T-helper 2 cell (primary cell): Measurements from ENCODE around the gene CHST9.

ENCODE experiments used
- DNase-seq, 5 experiments: peaks; one replicate each; pipeline versions ENCODE4 v3.0.0 to v3.0.0-alpha.2; 2012 to 2022

Gene CHST9

DNA sequence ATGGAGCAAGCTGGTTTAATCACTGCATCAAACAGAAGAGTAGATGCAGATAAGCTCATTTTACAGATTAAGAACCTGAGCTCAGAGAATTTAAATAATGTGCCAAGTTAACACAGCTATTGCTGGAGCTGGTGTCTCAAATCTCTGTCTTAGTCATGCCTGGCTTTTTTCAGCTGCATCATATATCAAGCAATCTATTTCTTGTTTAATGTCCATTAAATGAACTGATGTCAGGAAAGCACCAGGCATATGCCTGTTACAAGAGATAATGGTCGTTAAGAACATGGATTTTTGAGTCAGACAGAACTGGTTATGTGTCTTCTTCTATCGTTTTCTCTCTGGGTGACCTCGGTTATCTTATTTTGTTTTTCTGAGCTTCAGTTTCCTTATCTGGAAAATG is 259.8 kb downstream of the CHST9 start:
- no peak for DNase-seq

DNA sequence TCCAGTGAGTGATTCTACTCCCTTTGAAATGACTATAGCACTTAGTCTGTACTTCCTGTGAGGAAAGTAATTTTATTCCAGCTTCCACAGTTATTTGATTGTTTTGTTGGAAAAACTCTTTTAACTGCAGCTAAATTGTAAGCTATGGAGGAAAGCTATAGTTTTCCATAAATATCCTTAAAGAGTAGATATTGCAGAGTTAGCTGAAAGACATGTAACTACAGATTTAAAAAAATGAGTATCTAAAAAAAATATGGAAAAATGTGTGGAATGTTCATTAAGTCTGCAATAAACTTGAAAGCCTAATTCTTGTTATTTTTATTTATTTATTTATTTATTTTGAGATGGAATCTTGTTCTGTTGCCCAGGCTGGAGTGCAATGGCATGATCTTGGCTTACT is 262.8 kb downstream of the CHST9 start:
- no peak for DNase-seq

DNA sequence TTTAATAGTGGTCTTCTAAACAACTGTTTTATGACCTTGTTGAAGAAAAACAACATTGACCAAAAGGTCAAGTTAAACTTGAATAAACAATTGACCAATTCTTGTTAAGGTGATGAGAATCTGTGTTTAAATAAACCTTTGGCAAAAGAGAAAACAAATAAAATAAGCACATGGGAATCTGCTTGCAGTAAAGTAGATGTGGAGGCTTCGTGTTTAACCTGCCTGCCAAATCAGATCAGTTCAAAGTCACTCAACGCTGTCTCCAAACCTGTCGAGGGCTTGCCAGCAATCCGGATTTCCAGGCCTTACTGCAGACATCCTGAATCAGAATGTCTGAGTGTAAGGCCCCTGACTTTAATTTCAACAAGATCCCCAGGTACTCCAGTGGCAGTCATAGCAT is 264.5 kb downstream of the CHST9 start:
- no peak for DNase-seq

DNA sequence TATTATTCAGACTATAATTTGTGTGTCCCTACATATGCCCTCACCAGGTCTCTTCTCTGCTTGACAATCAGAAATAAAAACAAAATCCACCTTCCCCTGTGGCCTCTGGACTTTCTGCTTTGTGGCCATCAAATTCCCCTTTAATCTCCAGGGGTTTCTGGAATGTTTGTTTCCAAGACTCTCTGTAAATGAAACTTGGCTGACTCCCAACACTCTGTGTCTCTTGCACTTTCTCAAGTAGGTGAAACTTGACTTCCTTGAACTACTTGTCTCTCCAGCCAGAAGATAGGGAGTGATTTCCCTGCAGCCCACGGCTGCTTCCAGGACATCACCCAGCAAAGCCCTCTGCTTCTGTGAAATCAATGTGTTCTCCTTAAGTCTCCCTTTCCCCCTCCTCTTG is 265.5 kb downstream of the CHST9 start:
- DNase-seq, result no peak

DNA sequence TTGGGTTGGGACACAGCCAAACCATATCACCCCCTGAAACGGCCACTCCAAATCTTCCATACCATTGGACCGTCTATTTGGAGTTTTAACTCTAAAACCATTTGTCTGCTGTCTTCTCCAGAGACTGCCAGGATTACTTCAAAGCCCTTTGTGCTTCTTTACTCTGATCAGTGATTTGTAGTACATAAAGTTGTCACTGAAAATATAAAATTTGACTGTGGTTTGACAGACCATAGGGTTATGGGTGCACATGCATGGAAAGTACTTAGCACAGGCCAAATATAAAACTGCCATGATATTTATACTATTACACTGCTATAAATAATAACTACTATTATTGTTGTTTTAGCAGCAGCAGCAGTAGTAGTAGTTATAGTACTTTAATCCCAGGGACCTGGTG is 265.9 kb downstream of the CHST9 start:
- no peak for DNase-seq

DNA sequence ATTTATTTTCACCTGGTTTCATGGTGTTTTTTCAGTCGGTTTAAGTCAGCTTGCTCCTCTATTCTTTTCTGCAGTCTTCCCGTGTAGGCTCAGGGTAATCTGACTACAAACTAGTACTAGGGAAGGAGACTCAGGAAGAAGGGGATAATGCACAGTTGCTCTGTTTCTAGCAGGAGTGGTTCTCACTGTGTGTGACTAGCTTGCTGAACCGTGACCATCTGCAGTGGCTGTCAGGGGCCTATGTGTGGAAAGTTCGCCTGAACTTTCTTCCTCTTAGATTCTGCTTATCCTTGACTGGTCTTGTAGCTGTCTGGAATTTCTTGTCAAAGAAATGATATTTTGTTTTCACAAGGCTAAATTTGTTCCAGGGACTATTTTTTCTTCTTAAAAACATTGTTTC is 273.3 kb downstream of the CHST9 start:
- no peak for DNase-seq

DNA sequence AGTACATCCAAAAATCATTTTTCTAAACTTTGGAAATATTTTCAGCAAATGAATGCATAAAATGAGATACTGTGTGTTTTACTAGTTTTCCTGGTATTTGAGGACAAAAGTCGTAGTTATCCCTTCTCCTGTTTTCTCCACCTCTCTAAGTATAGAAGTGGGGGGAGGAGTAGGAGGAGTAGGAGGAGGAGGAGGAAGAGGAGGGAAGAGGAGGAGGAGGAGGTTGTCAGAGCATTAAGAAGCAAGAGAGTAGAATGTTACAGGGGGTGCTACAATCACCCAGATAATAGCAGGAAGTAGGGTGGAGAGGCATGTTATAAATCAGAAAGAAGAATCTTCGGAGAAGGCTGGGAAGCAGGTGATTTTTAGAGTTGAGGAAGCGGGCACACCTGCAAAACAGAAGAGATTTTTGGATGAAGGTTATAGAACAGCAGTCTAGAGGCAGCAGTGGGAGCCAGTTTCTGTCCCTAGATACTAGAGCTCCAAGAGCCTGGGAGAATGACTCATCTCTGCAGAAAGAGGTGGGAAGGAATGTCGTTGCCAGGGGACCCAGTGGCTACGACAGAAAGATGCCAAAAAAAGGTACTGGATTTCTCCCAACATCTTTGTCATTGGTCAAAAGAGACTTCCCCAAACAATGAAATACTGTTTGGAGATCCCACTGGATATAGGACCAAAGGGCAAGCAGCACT is 275.4 kb downstream of the CHST9 start:
- no peak for DNase-seq

DNA sequence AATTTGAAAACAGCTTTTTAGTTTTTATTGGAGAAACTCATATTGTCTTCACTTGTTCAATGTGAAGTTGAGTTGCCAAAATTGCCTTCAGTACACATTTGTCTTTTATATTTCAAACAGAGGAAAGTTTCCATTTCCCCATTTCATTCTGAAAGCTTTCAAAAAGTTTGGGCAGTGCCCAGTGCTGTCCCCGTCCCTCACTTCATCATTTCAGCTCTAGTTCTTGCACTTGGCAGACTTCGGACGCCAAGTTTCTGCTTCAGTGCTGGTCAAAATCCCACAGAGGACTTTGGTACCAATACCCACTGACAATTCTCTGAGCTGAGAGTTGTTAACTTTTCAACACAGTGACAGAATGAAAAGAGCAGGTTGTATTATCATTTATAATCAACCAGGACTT is 276.2 kb downstream of the CHST9 start:
- DNase-seq, result no peak

DNA sequence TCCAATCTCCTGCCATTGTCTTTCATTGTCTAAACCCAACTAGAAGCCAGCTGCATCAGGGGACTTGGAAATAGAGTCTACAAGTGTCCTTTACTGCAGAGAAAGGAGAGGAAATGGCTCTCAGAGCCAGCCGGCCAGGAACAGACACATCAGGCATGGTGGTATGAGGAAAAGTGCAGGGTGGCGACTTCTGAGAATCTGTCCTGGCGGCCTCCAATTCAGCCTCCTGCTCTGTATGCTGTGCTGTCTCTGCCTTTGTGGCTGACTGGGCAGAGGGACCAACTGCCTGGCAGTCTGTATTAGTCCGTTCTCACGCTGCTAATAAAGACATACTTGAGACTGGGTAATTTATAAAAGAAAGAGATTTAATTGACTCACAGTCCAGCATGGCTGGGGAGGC is 282.8 kb downstream of the CHST9 start:
- no peak for DNase-seq

DNA sequence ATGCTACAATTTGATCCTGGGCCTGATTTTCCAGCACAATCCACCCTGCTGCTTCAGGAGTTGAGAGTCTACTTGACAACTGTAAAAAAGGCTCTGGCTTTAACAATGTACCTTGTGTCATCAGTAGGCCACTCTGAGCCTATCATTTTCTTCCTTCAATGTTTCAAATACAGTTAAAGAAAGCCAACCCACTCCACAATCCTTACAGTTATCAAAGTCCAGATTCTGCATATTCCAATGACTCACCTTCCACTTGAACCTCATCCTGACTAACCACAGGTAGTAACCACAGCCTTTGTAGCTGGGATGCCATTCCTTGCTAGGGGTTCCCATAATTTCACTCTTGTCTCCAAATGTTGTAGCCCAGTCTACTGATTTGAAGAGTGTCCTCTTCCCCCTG is 284.1 kb downstream of the CHST9 start:
- DNase-seq, result no peak

DNA sequence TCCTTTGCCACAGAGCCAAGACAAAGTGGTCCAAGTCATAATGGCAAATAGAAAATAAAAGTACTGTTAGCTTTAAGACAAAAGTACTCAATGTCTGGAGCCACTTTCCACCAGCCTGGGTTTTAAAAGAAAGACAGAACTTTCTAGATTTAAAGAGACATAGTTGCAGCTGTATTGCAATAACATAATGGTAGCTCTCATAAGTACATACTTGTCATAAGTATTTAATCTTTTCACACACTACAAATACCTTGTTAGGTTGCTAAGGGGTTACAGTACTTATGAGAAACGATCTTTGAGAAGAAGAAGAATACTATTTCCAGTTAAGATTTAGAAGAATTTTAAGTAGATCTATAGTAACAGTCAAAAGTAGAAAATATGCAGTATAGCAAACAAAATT is 290.7 kb downstream of the CHST9 start:
- DNase-seq, result no peak

DNA sequence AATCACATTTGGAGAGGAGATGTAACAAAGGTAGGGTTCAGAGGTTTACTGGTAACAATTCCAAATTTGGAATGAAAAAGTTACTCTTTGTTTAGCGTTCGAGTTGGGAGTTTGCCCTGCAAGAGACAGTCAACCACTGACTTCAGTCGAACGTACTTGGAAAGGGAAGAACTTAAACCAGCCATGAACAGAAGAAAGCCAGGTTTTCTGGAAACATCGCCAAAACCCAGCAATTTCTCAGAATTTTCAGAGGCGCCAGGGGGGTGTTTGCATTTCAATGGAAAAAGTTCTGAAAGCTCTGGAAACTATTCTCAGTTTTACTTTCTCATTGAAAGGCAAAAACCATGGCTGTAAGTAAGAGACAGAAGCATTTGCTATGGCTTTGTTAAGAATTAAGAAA is 291.1 kb downstream of the CHST9 start:
- DNase-seq, result no peak

DNA sequence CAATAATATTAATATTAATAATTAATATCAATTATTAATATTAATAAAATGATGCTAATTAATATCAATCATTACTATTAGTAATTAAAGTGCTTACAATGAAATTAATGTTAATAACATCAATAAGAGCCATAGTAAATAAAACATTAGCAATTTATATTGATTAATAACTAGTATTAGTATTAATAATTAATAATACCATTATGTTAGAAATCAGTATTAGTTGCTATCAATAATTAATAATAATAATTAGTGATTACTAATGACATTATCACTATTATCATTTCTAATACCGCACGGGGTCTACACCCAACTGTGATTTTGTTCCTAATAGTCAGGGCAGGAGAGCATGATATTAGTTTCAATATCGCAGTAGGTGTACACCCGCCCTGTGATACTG is 296.8 kb downstream of the CHST9 start:
- no peak for DNase-seq

DNA sequence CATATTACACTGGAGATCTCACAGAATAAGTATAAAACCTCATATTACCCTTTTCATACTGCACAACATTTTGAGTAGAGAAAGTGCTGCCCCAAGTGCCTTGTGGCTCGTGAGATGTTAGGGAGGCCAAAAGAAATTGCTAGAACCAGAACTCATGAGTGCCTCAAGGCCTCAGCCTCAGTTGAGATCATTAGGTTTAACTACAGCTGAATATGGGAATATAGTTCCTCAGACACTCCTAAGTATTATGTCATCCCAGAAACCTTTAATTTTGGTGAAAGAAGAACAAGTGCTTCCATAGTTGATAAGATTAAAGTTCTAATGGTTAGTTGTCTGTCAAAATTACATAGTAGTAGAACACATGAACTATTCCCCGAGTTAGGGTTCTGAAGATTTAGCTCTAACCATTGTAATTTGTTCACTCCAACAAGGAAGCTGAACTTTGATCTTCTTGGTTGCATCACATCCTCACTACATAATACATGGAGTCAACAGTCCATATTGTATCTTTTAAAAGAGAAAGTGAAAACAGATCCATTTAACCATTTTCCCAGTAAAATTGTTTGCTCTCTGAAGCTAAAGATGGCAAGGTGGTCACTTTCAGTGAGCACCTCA is 310.0 kb downstream of the CHST9 start:
- no peak for DNase-seq

DNA sequence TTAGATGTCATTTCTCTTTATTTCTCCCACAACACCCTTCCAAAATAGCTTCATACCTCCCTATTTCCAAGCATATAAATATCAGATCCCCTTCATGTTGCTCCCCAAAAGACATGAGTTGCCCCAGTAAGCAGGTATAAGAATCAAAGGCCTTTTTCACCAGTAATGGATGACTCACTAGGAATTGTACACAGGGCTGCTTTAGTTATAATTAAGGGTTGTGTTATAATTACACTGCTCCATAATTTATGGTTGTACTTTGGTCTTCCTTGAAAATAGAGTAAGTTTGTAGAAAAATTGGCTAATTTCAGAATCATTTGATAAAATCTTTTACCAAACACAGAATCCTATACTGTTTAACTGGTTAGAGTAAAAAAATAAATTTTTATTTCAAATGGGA is 310.8 kb downstream of the CHST9 start:
- no peak for DNase-seq

DNA sequence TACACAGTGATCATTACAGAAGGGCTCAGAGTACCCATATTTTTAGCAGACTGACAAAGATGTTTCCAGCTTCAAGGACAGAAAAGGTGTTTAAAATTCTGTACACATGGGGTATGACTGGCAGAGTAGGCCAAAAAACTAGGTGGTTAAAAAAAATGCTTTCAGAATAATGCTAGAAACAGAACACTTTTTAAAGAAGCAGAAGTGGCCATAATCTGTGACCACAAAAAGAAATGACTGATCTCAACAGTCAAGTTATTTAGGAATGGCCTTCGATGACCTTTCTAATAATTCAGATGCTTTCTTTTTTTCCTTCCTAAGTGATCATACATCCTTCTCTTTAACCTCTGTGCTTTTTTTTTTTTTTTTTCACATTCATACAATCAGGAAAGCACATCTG is 315.5 kb downstream of the CHST9 start:
- DNase-seq, result no peak

DNA sequence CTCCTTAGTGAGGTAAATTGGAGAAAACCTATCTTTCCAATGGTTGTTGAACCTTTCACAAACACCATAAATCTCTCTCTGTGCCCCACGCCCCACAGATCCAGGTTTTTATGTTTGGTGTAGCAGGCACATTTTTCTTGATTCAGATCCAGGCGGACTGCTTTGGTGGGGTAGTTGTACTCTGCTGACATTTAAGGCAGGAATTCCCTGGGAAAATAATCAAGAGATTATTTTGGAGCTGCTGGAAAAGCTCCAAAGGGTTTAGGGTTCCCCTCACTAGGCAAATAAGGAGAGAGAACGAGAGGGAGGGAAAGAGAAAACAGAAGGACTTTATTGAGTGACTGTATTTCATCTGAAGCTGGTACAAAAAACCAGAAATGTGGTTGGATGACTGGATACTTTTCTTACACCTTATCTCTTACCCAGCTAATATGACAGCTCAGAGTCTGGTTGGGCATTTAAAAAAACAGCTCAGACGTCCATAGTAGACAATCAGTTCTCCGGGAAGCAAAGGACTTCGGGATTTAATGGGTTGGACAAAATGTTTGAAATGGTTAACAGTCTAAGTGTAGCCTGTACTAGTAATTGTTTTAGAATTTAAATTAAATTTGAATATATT is 316.0 kb downstream of the CHST9 start:
- no peak for DNase-seq

DNA sequence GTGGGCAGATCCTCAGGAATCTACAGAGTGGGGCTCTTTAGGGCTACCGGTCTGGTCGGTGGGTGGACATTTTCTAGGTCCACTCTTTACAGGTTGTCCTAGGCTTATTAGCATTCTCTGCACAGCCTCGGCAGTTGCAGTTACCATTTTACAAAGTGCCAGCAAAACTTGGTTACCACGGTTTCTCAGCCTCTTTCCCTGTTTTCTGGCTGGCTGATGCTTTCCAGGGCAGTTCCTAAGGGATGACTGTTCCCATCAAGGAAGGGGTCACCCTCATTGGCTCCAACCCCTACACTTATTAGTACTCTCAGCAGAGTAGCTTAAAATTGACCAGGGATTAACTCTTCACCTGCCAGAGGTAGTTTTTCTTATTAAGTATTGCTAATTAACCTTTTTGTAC is 317.6 kb downstream of the CHST9 start:
- DNase-seq, result no peak

DNA sequence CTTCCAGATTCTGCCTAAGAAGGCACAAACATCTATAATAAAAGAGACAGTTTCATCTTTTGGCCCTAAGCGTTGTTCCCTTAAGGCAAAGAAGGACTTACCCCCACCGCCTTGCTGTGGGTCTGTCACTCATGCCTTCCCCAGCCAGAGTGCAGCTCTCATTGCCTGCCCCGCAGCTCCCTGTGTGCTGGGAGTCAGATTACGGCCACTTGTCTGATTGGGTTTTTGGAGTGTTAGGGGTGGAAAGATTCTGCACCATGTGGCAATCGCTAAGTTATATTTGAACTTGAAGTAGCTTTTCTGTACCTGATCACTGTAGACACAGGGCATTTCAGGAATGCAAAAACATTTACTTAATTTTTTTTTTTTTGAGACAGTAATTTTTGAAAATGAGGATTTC is 319.6 kb downstream of the CHST9 start, which contains the start of gene AQP4:
Gene AQP4 (minus strand): TSS at position 151 of the 400 bp plus-strand sequence. CDS start 18 bp downstream, at position 133.
- DNase-seq, result no peak

DNA sequence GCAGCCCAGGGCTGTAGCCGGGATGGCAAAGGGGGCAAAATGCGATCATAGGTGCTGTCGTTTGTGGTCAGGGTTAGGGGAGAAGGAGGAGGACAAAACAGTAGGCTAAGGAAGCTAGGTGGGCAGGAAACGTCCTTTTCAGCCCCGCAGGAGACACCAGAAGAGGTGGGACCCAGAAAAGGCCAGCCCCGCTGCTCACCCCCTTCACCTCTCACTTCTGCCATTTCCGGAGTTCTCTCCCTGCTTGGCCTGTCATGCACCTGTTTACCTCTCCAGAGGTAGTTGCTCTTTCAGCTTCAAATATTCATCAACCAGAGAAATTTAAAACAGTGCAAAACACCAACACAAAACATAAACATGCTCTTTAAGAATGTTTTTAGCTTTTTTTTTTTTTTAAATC is 320.4 kb downstream of the CHST9 start:
- no peak for DNase-seq

DNA sequence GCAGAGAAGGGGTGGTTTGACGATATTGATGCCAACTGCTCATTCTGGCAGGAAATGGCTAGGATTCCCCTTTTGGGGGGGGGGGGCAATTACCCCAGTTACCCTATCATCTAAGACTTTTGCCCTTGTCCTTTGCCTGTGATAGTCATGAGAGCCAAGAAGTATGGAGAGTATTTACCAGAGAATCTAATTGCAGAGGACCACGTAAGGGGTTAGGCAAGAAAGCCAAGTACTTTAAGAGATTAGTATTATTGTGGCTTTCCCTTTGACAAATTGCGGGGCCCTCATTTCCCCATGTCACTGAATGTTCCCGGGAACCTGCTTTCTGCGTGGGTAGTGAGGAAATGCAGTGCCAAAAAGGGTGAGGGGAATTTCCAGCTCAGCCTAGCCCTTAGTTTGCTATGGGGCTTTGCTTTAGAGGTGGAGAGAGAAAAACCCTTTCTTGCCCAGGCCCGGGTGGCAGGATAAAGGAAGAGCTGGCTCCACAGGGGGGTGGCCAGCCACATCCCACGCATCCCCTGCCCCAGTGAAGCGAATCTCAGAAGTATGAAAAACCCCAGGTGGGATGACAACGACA is 321.1 kb downstream of the CHST9 start:
- DNase-seq, result no peak

DNA sequence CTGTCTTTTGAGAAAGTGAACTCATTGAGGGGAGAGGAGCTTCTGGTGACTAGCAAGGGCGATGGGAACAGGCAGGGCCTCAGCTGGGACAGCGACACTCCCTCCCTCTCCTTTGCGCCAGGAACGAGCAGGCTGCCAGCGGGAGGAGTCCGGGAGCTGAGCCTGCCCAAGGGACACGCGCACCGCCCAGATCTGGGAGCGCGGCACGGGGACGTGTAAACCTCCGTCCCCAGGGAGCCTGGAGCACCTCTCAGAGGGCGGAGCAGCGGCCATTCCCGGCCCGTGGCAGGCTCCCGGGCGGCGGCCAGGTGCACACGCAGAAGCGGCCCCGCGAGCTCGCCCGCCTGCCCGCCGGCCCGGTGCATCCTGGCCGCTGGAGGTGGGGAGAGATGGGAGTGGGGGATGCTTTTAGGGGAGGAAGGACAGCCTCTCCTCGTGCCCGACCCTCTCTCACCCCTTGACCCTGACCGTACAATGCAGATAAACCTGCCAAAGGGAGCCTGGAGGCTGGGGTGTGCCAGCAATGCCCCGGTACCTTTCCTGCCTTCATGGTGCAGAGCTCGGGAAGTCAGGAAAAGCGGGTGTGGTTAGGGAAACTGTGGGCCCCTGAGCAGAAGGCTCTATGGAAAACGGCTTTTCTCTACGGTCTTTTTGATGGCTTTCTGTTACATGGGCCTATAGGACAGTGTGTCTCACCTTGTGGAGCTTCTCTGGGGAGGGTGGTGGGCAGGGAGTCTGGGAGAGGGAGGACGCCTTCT is 321.8 kb downstream of the CHST9 start:
- DNase-seq, result no peak

DNA sequence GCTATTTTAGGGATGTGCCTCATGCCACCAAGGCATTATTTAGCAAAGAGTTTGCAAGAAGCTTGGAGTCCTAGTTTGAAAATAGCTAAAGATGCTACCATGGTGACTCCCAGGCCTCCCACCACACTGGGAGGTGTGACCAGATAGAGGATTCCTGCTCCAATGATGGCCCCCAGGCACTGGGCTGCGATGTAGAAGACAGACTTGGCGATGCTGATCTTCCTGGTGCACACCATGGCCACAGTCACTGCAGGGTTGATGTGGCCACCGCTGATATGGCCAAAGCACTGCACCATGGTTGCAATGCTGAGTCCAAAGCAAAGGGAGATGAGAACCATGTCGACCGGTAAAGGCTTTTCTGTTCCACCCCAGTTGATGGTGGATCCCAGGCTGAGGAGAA is 323.0 kb downstream of the CHST9 start:
- no peak for DNase-seq
